GM19239 (cell line): ENCODE results near the gene WDPCP.
A peak's percentile ranks its signal among the peaks of the same experiment; 100 is the strongest.
"Not testable (repeated sequence)": the region's sequence is repeated elsewhere in the genome, so short reads cannot be mapped to it uniquely, and the experiment has no call there.

ENCODE experiments used
- DNase-seq: peaks from one replicate; pipeline ENCODE4 v3.0.0; 2011; ENCODE audit warnings: low spot score; ENCODE audit not compliant: insufficient read length
- FAIRE-seq: peaks from 2 replicates; lab custom pipeline; 2011; peaks lifted over from hg19 to GRCh38; lab: Jason Lieb, UNC

The WDPCP gene

DNA sequence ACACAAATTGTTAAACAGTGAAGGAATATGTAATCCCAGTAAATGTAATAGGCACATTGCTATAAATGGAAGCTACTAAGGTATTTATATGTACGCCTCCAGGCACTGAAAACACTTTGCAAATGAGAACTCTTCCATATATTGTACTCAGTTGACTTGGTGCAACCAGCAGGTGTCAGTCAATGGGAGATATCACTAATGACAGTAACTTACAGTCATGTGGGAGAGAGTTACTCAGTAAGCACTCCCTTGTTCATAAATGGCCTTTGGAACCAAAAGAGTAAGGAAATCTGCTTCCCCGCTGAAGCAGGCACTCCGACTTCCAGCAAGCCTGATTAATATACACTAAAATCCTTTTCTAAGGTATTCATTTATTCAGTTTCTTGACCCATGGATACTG, 6.4 kb upstream of the WDPCP start:
- FAIRE-seq (no peak), DNase-seq (no peak)

DNA sequence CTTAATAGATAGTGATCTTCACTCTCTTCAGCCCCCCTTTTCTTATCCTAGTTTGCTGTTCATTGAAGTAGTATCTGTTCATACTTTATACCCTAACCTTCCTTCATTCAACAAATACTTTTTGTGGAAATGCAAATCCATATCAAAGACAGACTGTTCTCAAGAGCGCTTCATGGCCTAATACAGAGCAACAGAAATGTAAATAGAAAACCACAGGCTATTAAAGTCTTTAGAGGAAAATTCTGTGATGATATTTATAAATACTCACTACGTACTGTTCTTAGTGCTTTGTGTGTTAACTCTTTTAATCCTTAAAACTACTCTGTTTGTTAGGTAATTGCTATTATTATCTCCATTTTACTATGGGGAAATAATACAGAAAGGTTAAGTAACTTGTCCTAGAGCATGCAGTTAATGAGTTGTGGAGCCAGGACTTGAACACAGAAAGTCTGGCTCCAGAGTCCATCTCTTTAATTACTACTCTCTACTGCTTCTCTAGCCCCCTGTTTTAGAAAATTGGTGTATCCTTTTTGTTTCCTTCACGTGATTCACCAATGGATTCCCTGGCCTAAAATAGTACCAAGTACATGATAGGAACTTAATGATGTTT, 3.4 kb upstream of the WDPCP start:
- no peak for DNase-seq
- FAIRE-seq: no peak

GRCh38 chr2:63590626-63591408, 2.5 kb upstream of the WDPCP start:
- FAIRE-seq: no peak
- DNase-seq: no peak

- FAIRE-seq: peak; percentile 53
- no peak for DNase-seq
These were observed 1.1 kb upstream of the WDPCP start for GRCh38 chr2:63589148-63589958.

GRCh38 chr2:63587814-63588384, 378 bp downstream of the WDPCP start:
- FAIRE-seq: no peak
- no peak for DNase-seq

- DNase-seq (no peak), FAIRE-seq (no peak)
These were observed 5.4 kb downstream of the WDPCP start for GRCh38 chr2:63582873-63583272.

DNA sequence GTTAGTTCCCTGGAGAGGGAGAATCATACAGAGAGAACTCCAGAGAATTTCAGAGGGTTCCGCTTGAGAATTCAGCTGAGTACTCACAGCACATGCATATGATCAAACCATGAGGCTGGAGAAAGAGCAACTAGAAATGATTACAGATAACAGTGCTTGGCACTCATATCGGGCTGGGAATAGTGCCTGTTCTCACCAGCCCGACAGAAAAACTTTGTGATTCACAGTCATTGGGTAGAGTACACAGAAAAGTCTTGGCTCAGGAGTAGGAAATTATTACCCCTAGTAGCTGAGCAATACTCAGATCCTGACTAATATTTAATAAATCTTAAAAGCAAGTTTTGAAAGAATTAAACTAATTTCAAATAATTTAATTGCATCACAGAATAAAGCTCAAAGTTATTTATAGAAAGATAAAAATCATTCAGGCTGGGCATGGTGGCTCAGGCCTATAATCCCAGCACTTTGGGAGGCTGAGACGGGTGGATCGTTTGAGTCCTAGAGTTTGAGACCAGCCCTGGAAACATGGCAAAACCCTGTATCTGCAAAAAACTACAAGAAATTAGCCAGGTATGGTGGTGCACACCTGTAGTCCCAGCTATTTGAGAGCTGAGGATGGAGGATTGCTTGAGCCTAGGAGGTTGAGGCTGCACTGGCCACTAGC, 6.8 kb downstream of the WDPCP start:
- DNase-seq (no peak), FAIRE-seq (no peak)

DNA sequence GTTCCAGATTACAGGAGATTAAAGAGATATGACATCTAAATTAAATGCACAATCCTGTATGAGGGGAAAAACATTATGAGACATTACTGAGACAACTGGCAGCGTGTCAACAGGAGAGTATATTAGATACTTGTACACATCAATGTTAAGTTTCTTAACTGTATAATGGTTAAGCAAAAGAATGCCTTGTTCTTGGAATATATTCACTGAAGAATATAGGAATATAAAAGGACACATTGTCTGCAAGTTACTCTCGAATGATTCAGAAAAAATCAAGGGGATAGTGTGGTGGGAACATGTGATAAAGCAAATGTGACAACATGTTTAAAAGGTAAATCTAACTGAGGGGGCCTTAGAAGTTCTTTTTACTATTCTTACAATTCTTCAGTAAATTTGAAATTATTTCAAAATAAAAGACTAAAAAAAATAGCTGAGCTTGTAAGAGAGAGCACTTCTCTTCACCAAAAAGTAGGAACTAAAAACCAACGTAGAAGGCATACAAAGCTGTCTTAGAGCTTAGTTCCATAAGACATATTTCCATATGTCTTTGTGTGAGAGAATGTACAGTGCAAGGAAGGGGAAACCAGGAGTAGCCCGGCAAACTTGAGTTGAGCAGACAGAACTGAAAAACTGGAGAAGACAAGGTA, 7.5 kb downstream of the WDPCP start:
- FAIRE-seq (no peak), DNase-seq (no peak)

GRCh38 chr2:63578767-63579166, 9.5 kb downstream of the WDPCP start:
- FAIRE-seq: no peak
- no peak for DNase-seq

GRCh38 chr2:63576546-63576945, 11.7 kb downstream of the WDPCP start:
- DNase-seq (no peak), FAIRE-seq (no peak)

GRCh38 chr2:63573726-63574345, 14.4 kb downstream of the WDPCP start:
- DNase-seq, FAIRE-seq: not testable (repeated sequence)

GRCh38 chr2:63573026-63573425, 15.3 kb downstream of the WDPCP start:
- DNase-seq, FAIRE-seq: not testable (repeated sequence)

GRCh38 chr2:63572001-63572400, 16.3 kb downstream of the WDPCP start:
- DNase-seq (no peak), FAIRE-seq (no peak)

DNA sequence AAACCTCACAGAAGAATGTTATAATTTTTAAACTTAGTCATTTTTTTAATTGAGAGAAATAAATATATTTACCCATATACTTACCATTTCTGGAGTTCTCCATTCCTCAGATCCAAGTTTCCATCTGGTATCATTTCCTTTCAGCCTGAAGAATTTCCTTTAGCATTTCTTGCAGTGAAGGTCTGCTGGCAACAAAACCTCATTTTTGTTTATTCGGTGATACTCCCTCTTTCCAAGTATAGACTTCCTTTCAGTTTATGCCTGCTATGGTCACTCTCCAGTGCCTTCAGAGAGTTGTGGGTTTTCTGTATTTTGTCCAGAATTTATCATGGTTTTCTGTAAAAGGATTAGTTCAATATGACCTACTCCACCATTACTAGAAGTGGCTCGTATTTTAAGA, 17.0 kb downstream of the WDPCP start:
- DNase-seq (no peak), FAIRE-seq (no peak)

DNA sequence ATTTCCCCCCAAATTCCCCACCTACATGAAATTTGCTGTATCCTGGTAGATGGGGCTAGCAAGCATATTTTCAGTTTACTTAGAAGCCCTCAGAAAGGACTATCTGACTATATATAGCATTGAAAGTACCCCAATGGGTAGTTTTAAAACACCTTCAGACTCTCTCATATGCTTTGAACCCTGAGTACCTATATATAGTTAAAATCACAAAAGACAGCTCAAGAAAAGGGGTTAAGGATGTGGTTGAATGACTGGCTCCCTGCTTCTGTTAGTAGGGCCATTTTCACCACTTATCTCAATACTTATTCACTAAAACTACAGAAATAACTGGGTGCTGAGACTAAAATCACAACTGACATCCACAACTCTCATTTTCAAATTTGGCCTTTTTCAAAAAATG, 18.5 kb downstream of the WDPCP start:
- FAIRE-seq (no peak), DNase-seq (no peak)

GRCh38 chr2:63562751-63563150, 25.5 kb downstream of the WDPCP start:
- FAIRE-seq (no peak), DNase-seq (no peak)

DNA sequence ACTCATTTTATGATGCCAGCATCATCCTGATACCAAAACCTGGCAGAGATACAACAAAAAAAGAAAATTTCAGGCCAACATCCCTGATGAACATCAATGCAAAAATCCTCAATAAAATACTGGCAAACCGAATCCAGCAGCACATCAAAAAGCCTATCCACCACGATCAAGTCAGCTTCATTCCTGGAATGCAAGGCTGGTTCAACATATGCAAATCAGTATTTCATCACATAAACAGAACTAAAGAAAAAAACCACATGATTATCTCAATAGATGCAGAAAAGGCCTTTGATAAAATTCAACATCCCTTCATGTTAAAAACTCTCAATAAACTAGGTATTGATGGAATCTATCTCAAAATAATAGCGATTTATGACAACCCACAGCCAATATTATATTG, 29.4 kb downstream of the WDPCP start:
- not testable (repeated sequence) for FAIRE-seq, DNase-seq

DNA sequence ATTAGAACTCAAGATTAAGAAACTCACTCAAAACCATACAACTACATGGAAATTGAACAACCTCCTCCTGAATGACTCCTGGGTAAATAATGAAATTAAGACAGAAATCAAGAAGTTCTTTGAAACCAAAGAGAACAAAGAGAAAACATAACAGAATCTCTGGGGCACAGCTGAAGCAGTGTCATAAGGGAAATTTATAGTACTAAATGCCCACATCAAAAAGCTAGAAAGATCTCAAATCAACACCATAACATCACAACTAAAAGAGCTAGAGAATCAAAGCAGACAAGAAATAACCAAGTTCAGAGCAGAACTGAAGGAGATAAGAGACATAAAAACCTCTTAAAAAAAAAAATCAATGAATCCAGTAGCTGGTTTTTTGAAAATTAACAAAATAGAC, 30.5 kb downstream of the WDPCP start:
- not testable (repeated sequence) for DNase-seq, FAIRE-seq

GRCh38 chr2:63555931-63556330, 32.3 kb downstream of the WDPCP start:
- FAIRE-seq (no peak), DNase-seq (no peak)
